Endothelial cell (in vitro differentiated cells): Measurements from ENCODE around the gene CLMN. TPM values are rescaled to one million over a fixed set of nuclear protein-coding genes. Genes with fewer than 3 reads are reported as not detected.

Experiments used
- DNase-seq: peaks from one replicate; pipeline ENCODE4 v3.0.0; 2021; ENCODE audit warnings: low spot score
- H3K27ac Mint-ChIP-seq: one replicate; pipeline ENCODE4 v1.8.0; 2021; ENCODE audit warnings: mixed read lengths, inconsistent platforms; ENCODE audit not compliant: unreplicated experiment
- H3K27me3 Mint-ChIP-seq: one replicate; pipeline ENCODE4 v1.8.0; 2021; ENCODE audit warnings: mild to moderate bottlenecking, moderate library complexity, mixed read lengths, inconsistent platforms; ENCODE audit not compliant: unreplicated experiment
- H3K36me3 Mint-ChIP-seq: one replicate; pipeline ENCODE4 v1.8.0; 2021; ENCODE audit warnings: mild to moderate bottlenecking, low read depth, mixed read lengths, inconsistent platforms; ENCODE audit not compliant: unreplicated experiment
- H3K4me1 Mint-ChIP-seq: one replicate; pipeline ENCODE4 v1.8.0; 2021; ENCODE audit warnings: mild to moderate bottlenecking, mixed read lengths, inconsistent platforms; ENCODE audit not compliant: unreplicated experiment
- H3K4me3 Mint-ChIP-seq: one replicate; pipeline ENCODE4 v1.8.0; 2021; ENCODE audit warnings: mild to moderate bottlenecking, mixed read lengths, inconsistent platforms; ENCODE audit not compliant: unreplicated experiment
- H3K9me3 Mint-ChIP-seq: one replicate; pipeline ENCODE4 v1.8.0; 2021; ENCODE audit warnings: mixed read lengths, inconsistent platforms; ENCODE audit not compliant: unreplicated experiment
- CTCF ChIP-seq: fragments of 200-600 bp; sonication (generic); IDR thresholded peaks from one replicate; pipeline ENCODE4 v1.5.0; 2021; ENCODE audit warnings: antibody characterized with exemption; ENCODE audit not compliant: unreplicated experiment
- total RNA-seq: library from RNA; stranded (reverse); fragmentation: NEBNext Ultra II Directional; extraction: Animal tissue kit (Norgen Biotek cat#: 25700); gene quantifications from one replicate; pipeline ENCODE4 v1.2.1, GENCODE V29; 2021; ENCODE audit not compliant: unreplicated experiment

CLMN gene
- total RNA-seq, 1 donor from 2014 or later, result 0.46 TPM

- Mint-ChIP-seq H3K4me1 (no peaks in the 10 kb centered on the region), H3K27me3 (peaks cover 8% of the 10 kb centered on the region), H3K27ac (no peak overlapping the region), H3K36me3 (no peaks in the 10 kb centered on the region), H3K4me3 (no peak overlapping the region), H3K9me3 (no peaks in the 10 kb centered on the region)
- DNase-seq, result no peak
- no peak for TF ChIP-seq CTCF
These were observed 35.7 kb upstream of the CLMN start for GRCh38 chr14:95355422-95355821.

GRCh38 chr14:95354834-95355233 is 35.1 kb upstream of the CLMN start:
- H3K9me3 Mint-ChIP-seq, result no peaks in the 10 kb centered on the region
- H3K4me3 Mint-ChIP-seq, result no peak overlapping the region
- H3K27ac Mint-ChIP-seq, result no peak overlapping the region
- H3K36me3 Mint-ChIP-seq, result no peaks in the 10 kb centered on the region
- no peak for DNase-seq
- no peak for TF ChIP-seq CTCF
- peaks cover 8% of the 10 kb centered on the region for H3K27me3 Mint-ChIP-seq
- no peaks in the 10 kb centered on the region for H3K4me1 Mint-ChIP-seq

- TF ChIP-seq CTCF, result no peak
- peaks cover 5% of the 10 kb centered on the region for H3K27me3 Mint-ChIP-seq
- H3K4me1 Mint-ChIP-seq, result no peaks in the 10 kb centered on the region
- H3K27ac Mint-ChIP-seq, result no peak overlapping the region
- no peaks in the 10 kb centered on the region for H3K9me3 Mint-ChIP-seq
- no peaks in the 10 kb centered on the region for H3K36me3 Mint-ChIP-seq
- no peak for DNase-seq
- H3K4me3 Mint-ChIP-seq, result no peak overlapping the region
These were observed 34.0 kb upstream of the CLMN start for GRCh38 chr14:95353664-95354063.

- H3K4me3 Mint-ChIP-seq, result no peak overlapping the region
- no peaks in the 10 kb centered on the region for H3K9me3 Mint-ChIP-seq
- no peaks in the 10 kb centered on the region for H3K36me3 Mint-ChIP-seq
- peaks cover 5% of the 10 kb centered on the region for H3K27me3 Mint-ChIP-seq
- H3K4me1 Mint-ChIP-seq, result no peaks in the 10 kb centered on the region
- no peak for TF ChIP-seq CTCF
- H3K27ac Mint-ChIP-seq, result no peak overlapping the region
- DNase-seq, result no peak
These were observed 33.3 kb upstream of the CLMN start for GRCh38 chr14:95353007-95353406.

GRCh38 chr14:95352481-95352880 is 32.8 kb upstream of the CLMN start:
- H3K27me3 Mint-ChIP-seq, result peaks cover 7% of the 10 kb centered on the region
- no peaks in the 10 kb centered on the region for H3K9me3 Mint-ChIP-seq
- no peak for DNase-seq
- no peak overlapping the region for H3K4me3 Mint-ChIP-seq
- H3K4me1 Mint-ChIP-seq, result no peaks in the 10 kb centered on the region
- no peak overlapping the region for H3K27ac Mint-ChIP-seq
- no peak for TF ChIP-seq CTCF
- no peaks in the 10 kb centered on the region for H3K36me3 Mint-ChIP-seq
